ENCODE measurements around the gene PTPRU.

DNA sequence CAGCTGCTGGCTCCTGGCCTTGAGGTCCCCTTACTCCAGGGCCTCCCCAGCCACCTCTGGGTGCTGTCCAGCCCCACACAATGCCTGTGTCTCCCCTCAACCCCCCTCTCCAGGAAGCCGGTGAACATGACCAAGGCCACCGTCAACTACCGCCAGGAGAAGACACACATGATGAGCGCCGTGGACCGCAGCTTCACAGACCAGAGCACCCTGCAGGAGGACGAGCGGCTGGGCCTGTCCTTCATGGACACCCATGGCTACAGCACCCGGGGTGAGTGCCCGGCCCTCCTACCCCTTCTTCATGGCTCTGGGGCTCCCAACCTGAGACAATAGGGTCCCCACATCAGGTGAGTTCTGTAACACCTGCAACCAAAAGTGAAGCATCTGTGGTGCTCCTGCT lies 55.4 kb downstream of the PTPRU start:
- no peak for TF ChIP-seq TAF1 (IDR thresholded peaks at IDR 0.05; ENCODE audit: borderline replicate concordance, insufficient read depth, low read length)
- no peak for TF ChIP-seq POLR2AphosphoS5 (IDR thresholded peaks at IDR 0.05; ENCODE audit: low read depth, low read length)
- TF ChIP-seq, protein P1, sequence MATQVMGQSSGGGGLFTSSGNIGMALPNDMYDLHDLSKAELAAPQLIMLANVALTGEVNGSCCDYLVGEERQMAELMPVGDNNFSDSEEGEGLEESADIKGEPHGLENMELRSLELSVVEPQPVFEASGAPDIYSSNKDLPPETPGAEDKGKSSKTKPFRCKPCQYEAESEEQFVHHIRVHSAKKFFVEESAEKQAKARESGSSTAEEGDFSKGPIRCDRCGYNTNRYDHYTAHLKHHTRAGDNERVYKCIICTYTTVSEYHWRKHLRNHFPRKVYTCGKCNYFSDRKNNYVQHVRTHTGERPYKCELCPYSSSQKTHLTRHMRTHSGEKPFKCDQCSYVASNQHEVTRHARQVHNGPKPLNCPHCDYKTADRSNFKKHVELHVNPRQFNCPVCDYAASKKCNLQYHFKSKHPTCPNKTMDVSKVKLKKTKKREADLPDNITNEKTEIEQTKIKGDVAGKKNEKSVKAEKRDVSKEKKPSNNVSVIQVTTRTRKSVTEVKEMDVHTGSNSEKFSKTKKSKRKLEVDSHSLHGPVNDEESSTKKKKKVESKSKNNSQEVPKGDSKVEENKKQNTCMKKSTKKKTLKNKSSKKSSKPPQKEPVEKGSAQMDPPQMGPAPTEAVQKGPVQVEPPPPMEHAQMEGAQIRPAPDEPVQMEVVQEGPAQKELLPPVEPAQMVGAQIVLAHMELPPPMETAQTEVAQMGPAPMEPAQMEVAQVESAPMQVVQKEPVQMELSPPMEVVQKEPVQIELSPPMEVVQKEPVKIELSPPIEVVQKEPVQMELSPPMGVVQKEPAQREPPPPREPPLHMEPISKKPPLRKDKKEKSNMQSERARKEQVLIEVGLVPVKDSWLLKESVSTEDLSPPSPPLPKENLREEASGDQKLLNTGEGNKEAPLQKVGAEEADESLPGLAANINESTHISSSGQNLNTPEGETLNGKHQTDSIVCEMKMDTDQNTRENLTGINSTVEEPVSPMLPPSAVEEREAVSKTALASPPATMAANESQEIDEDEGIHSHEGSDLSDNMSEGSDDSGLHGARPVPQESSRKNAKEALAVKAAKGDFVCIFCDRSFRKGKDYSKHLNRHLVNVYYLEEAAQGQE (IDR thresholded peaks at IDR 0.05; ENCODE audit: insufficient read depth in 1 of 2, low read depth in 2 of 2, low read length in 2 of 2), result no peak
